Fibroblast of skin of right biceps (primary cell): ENCODE data around the gene PTPRM.

ENCODE experiments used
- DNase-seq: peaks from one replicate; pipeline ENCODE4 v3.0.0-alpha.2; 2013

PTPRM gene

GRCh38 chr18:8307960-8308359 lies 740.8 kb downstream of the PTPRM start:
- DNase-seq = no peak

GRCh38 chr18:8313043-8313442 lies 745.9 kb downstream of the PTPRM start:
- no peak for DNase-seq

- peak; percentile 75 for DNase-seq
Measured at GRCh38 chr18:8314124-8314523, 747.0 kb downstream of the PTPRM start.

DNA sequence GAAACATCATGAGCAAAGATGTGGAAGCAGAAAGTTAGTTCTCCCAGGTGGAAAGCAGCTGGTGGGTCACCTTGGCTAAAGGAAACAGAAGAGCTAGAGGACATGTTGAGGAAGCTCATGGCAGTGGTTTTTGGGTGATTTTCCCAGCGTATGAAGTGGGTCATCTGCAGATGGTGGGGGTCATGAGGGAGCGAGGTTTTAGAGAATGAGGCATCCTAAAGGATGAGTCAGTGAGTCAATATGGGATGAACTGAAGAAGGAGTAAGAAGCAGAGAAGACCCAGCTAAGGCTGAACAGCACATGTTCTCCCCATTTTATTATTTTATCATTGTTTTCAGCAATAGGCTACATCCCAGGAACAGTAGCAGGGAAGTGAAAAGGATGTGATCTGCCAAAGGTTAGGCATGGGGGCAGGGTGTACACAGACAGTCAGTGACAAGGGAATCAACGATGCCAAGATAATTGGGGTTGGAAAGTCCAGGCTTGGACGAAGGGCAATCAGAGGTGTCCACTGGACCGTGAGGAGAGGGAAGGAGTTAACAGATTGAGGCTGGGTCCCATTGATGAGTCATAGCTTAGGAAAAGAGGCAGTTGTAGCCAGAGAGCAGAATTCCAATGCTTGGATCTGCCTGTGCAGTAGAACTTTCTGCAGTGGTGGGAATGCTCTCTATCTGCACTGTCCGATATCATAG lies 752.8 kb downstream of the PTPRM start:
- DNase-seq = peak; percentile 20

DNA sequence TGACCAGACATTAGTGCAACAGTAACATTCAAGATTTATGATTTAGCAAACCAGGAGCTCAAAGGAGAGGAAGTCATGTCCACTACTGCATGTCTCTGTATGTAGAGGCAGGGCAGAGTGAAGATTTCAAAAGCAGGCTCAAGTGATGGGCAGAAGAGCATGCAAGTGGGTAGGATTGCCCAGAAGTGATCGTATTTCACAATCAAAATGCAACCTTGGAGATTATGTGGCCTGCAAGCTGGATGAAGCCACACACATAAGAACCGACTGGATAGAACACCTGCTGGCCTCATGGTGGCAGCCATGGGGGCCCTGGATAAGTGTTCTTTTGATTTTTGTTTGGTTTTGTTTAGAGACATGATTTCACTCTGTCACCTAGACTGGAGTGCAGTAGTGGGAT lies 755.4 kb downstream of the PTPRM start:
- DNase-seq = no peak

- no peak for DNase-seq
Measured at GRCh38 chr18:8324343-8325065, 757.4 kb downstream of the PTPRM start.

GRCh38 chr18:8326763-8327394 lies 759.8 kb downstream of the PTPRM start:
- DNase-seq = no peak

DNA sequence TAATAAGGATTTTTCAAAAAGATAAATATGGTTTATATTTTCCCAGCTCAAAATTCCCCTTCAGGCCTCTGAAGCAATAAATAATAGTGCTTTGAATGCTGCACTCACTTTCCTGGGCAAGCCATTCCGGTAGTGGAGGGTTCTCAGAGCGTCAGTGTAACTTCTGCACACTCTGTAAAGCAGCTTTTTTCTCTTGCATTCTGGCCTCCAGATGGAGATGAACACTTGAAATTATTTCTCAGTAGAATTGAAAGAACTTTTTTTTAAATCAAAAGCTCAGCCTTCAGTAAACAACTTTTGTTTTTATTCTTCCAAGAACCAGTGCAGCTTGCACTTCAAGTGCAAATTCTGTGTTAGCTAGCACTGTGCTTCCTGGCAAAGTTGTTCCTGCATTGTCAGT lies 761.0 kb downstream of the PTPRM start:
- no peak for DNase-seq

GRCh38 chr18:8329186-8329771 lies 762.2 kb downstream of the PTPRM start:
- DNase-seq = peak; percentile 43

DNA sequence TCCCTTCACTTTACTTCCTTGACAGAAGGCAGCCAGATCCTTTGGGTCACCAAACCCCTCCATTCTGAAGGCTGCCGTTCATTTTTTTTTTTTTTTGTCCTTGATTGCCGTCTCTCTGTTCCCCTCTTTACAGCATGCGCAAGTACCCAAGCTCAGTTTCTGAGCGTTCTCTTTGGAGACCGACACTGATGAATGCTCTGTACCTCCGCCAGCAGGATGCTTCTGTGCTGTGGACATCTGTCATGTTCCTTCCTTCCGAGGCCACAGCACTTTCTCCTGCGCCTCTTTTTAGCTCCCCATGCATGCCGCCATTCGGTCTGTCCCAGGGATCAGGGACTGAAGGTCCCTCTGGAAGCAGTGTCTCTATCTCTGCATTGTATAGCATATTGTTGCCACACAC lies 763.5 kb downstream of the PTPRM start:
- no peak for DNase-seq

GRCh38 chr18:8332286-8332685 lies 765.2 kb downstream of the PTPRM start:
- DNase-seq = no peak

DNA sequence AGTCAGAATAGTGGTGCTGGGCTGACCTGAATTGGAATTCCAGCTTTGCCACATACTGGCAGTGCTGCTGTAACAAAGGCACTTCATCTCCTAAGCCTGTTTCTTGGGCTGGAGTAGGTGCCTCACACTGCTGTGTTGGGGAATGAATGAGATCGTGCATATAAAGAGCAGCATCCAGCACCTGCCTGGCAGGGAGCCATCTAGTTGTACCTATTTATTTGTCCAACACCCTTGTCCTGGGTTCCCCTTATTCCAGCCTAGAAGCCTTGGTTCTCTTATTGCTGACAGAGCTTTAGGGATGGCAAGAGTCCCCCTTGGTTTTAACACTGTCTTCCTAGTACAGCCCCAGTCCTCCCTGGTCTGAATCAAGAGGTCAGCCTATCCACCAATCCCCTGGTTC lies 766.8 kb downstream of the PTPRM start:
- DNase-seq = no peak

DNA sequence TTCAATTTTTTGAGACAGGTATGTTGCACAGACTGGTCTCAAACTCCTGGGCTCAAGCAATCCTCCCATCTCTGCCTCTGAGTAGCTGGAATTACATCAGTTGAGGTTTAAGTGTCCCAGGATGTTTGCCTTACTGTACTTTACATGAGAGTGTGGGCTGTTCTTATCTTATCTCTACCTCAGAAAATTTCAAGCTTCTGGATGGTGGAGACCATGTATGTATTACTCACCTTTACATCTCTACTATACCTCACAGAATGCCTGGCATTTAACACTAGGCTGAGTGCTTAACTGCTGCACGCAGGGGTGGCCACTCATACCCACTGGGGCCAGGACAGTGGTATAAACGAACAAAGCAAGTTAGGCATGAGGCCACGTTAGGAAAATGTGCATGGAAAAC lies 770.1 kb downstream of the PTPRM start:
- DNase-seq = no peak

GRCh38 chr18:8339210-8339609 lies 772.1 kb downstream of the PTPRM start:
- no peak for DNase-seq

- peak; percentile 22 for DNase-seq
Measured at GRCh38 chr18:8339952-8340351, 772.8 kb downstream of the PTPRM start.

- DNase-seq = peak; percentile 89
Measured at GRCh38 chr18:8341481-8342230, 774.5 kb downstream of the PTPRM start.

- DNase-seq = no peak
Measured at GRCh38 chr18:8348051-8348720, 781.1 kb downstream of the PTPRM start.

DNA sequence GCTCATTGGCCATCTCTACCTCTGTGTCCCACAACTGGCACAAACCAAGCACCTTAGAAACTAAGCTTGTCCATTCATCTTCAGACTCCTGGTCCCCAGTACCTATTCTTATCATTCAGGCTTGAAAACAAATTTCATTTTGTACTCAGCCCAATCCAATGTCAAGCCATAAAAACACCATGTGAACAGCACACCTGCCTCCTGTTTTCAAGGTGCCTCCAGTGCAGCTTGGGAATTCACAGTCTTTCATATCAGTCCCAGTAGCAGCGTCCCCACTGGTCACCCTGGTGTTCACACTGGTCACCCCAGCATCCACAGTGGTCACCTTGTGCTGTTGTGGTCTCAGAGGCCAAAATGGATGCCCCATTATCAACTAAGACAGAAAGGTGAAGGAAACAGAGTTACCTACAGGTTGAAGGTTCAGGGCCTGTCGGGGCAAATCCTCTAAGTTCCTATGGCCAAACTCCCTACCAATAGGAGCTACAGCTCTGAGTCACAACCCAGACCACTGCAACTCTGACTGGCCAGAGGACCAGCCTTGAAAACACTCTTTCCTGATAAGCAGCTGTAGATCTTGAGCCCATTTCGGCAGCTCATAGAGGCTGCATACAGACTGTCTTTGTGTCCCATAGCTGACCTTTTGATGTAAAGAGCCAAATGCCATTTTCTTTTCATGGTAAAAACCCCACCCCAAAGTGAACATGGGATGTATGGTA lies 782.6 kb downstream of the PTPRM start:
- no peak for DNase-seq

GRCh38 chr18:8350628-8351027 lies 783.5 kb downstream of the PTPRM start:
- DNase-seq = no peak

DNA sequence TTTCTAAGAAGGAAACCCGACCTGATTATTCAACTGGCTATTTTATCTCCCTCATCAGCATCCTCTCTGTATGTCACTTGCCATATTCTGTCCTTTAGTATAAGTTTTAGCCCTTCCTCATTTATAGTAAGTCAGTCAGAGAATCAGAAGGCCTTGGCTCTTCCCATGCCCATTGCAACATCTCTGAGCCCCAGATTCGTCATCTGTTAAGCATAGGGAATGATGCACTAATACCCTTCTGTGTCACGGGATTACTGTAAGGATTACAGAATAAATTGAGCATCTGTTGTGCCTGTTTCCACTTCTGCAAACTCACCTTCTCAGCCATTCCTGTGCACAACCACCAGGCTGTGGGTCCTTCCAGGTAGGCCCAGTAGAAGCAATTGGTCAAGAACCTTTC lies 784.0 kb downstream of the PTPRM start:
- no peak for DNase-seq

GRCh38 chr18:8354304-8354703 lies 787.2 kb downstream of the PTPRM start:
- DNase-seq = no peak

DNA sequence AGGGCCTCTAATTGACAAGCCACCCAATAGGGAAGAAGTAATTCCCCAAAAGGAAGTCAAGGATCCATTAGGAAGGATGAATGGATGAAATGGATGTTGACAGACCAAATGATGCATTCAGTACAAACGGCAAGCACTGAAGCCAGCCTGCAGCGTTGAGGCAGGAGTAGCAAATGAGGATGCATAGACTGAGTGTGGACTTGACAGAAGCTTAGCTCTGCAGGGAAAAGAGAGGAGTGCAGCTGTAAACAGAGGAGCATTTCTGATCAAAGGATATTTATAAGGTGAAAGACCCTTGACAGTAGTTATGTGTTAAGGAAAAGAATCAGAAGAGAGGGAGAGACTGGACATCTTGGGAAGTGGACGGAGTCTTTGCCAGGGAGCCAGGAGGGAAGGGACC lies 788.9 kb downstream of the PTPRM start:
- DNase-seq = no peak
